ENCODE data around the gene AP1S3. TPM values are rescaled to one million over a fixed set of nuclear protein-coding genes. Genes with fewer than 3 reads are reported as not detected.

The AP1S3 gene
- total and polyA plus RNA-seq, 2 of the 4 experiments (the other 2 are of a cell fraction) = 2.5 to 4.1 TPM

- H3K27ac ChIP-seq (ENCODE audit: insufficient read depth, low read length) = no peak overlapping the region
- ChIA-PET CTCF (interaction anchor here (0.7 kb wide), 1 partner anchor 350 kb away, joined by 3 read pairs; no protein-coding TSS in a partner anchor), POLR2A (ENCODE audit: unreplicated experiment) (no interaction called here)
- no peak overlapping the region for H3K4me2 ChIP-seq (ENCODE audit: low read depth, low read length)
- H4K8ac ChIP-seq (ENCODE audit: low read depth in 2 of 2, low read length in 2 of 2) = no peak overlapping the region
- no peak overlapping the region for H2AK5ac ChIP-seq (ENCODE audit: low read depth, low read length)
- 0 out of 4 replicates have a peak, but pooled peaks cover 0 to 4% of the 10 kb centered on the region in 2 experiments for H3K79me1 ChIP-seq (ENCODE audit: low read depth in 1 of 2, low read length in 2 of 2)
- H2BK20ac ChIP-seq (ENCODE audit: low read depth, low read length) = no peak overlapping the region
- intact Hi-C loops (cut with micrococcal nuclease) = no loop called here
- no peak overlapping the region for H2BK120ac ChIP-seq (ENCODE audit: low read depth, low read length)
- no peaks in the 10 kb centered on the region for H3K9me3 ChIP-seq (ENCODE audit: control insufficient read depth, insufficient read depth, low read length)
- no peak overlapping the region for H3K18ac ChIP-seq (ENCODE audit: low read depth, low read length)
- no peak for DNase-seq
- peaks cover 3% of the 10 kb centered on the region; the same call in 1 of the 2 replicates for H3K4me1 ChIP-seq (ENCODE audit: control insufficient read depth, insufficient read depth, low read length)
- no peaks in the 10 kb centered on the region for H3K36me3 ChIP-seq (ENCODE audit: control insufficient read depth, insufficient read depth, low read length)
- dilution Hi-C loops (cut with HindIII; ENCODE audit: low sequenced_read_pairs, unreplicated experiment) = no loop called here
- H3K27me3 ChIP-seq (ENCODE audit: control insufficient read depth, insufficient read depth, low read length) = no peaks in the 10 kb centered on the region
- H3K23ac ChIP-seq (ENCODE audit: low read depth, low read length) = no peak overlapping the region
- no peak for ATAC-seq (ENCODE audit: low read depth)
- no peak overlapping the region for H3K4me3 ChIP-seq (ENCODE audit: insufficient read depth, low read depth, low read length)
- H3K14ac ChIP-seq (replicated peaks; ENCODE audit: low read depth, low read length) = no peak overlapping the region
- no peak overlapping the region for H2AK9ac ChIP-seq (replicated peaks; ENCODE audit: low read depth, low read length, poor library complexity)
- no peak overlapping the region for H4K91ac ChIP-seq (ENCODE audit: insufficient read depth, low read depth, low read length)
- H4K5ac ChIP-seq (ENCODE audit: low read depth, low read length) = no peak overlapping the region
- H2AFZ ChIP-seq (replicated peaks; ENCODE audit: low read length, poor library complexity) = no peak overlapping the region
- no peaks in the 10 kb centered on the region for H3K9me1 ChIP-seq (ENCODE audit: insufficient read depth, low read length)
- no CpG with 5 or more reads among the region's 1 CpG for WGBS, 2 experiments (ENCODE audit: extremely low coverage in 2 of 2, insufficient read length in 1 of 2)
- in situ Hi-C loops (cut with MboI; ENCODE audit: low sequenced_read_pairs) = no loop called here
- H3K9ac ChIP-seq (ENCODE audit: low read depth, low read length) = no peak overlapping the region
- no peak overlapping the region for H3K4ac ChIP-seq (ENCODE audit: low read depth, low read length)
- no peak overlapping the region for H3K56ac ChIP-seq (ENCODE audit: extremely low read depth, insufficient read depth, low read length)
- H2BK15ac ChIP-seq (ENCODE audit: low read depth, low read length) = no peak overlapping the region
- no TSS peak for BruUV-seq (replicated peaks)
- peaks cover 3% of the 10 kb centered on the region; the same call in 1 of the 2 replicates for H4K20me1 ChIP-seq (ENCODE audit: insufficient read depth, low read length)
- TF ChIP-seq CEBPB (IDR thresholded peaks at IDR 0.05; ENCODE audit: low read depth, low read length) (no peak), FOS (IDR thresholded peaks at IDR 0.05; ENCODE audit: low read depth, low read length) (no peak)
- no peak overlapping the region for H2BK5ac ChIP-seq (ENCODE audit: low read depth, low read length, poor library complexity, severe bottlenecking)
Observed at GRCh38 chr2:223834431-223834830, 3.0 kb downstream of the AP1S3 start.

Measured in IMR-90 (cell line).